Islet of Langerhans (tissue), 1 donor: ENCODE data around the gene HADHB.
"Not testable (repeated sequence)": the region's sequence is repeated elsewhere in the genome, so short reads cannot be mapped to it uniquely, and the experiment has no call there.

Experiments used
- FAIRE-seq: peaks from one replicate; lab custom pipeline; 2011; peaks lifted over from hg19 to GRCh38; lab: Jason Lieb, UNC

Gene HADHB

DNA sequence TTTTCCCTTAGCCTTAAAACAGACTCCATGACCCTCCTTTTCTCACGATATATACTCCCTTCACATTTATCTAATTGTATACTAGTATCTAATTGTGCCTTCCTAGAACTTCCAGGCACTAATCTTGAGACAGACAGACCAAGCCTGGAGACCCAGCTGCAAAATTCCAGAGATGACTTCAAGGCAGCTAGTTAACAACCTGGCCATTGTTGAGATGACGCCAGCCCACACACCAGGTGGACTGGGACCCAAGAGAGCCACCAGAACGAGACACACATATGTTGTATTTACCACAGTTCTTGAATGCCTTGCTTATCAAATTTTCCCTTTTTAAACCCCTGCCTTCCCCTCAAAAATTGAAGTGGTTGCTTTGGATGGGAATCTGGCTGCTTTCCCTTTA is 52.3 kb downstream of the HADHB start:
- FAIRE-seq = no peak

- no peak for FAIRE-seq
These were observed 53.5 kb downstream of the HADHB start for GRCh38 chr2:26298286-26298637.

GRCh38 chr2:26298638-26299393 is 54.1 kb downstream of the HADHB start:
- no peak for FAIRE-seq

- no peak for FAIRE-seq
These were observed 54.8 kb downstream of the HADHB start for GRCh38 chr2:26299471-26300101.

GRCh38 chr2:26300234-26300925 is 55.6 kb downstream of the HADHB start:
- no peak for FAIRE-seq

GRCh38 chr2:26302846-26303245 is 58.1 kb downstream of the HADHB start:
- FAIRE-seq = no peak

DNA sequence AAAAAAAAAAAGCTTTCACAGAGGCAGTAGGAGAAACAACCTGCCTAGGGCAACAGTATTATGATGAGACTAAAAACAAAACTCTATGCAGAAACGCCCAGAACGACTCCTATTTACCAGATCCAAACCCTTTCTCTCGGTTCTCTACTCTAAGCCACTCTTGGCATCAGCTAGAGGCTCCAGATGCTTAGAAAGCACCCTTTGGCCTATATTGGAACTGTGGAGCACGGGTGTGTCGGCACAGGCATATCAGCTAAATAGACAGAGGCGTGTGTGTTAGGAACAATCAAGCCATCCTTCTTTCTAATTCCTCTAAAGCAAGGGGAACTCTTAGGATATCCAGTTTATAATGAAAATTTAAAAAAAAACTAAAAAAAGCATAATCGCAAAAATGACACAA is 60.4 kb downstream of the HADHB start:
- FAIRE-seq = not testable (repeated sequence)

- no peak for FAIRE-seq
These were observed 60.8 kb downstream of the HADHB start for GRCh38 chr2:26305540-26305939.

DNA sequence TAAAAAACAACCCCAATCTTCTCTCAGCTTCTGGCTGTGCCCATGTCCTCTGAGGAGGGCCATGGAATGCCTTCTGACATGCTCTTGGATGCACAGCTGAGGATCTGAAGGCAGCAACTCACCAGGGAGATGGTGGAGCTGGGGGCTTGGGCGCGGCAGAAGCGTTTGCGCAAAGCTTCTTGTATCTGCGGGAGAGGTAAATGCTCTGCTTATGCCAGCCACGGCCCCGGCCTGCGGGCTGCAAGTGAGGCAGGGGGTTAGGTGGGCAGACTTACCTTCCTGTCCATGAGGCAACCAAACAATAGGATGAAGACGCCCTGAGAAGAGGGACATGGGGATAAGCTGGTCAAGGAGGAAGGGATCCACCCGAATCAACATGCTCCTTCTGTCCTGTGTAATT is 65.2 kb downstream of the HADHB start:
- no peak for FAIRE-seq

DNA sequence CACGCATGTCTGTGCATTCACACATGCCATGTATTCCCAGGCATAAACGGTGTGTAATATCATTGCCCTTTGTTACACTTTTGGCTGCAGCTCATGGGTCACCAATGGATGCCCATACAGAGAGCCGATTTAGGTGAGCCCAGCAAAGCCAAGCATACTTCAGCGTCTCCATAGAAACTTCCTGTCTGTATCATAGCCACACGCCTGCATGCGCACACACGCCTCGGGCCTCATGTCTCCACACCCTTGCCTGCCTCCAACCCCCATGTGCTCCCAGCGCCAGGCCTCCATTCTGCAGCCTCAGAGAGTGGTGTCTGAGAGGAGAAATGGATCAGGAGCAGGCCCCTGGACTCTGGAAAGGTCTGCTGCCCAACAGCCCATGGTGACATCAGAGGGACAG is 67.7 kb downstream of the HADHB start:
- FAIRE-seq = no peak

DNA sequence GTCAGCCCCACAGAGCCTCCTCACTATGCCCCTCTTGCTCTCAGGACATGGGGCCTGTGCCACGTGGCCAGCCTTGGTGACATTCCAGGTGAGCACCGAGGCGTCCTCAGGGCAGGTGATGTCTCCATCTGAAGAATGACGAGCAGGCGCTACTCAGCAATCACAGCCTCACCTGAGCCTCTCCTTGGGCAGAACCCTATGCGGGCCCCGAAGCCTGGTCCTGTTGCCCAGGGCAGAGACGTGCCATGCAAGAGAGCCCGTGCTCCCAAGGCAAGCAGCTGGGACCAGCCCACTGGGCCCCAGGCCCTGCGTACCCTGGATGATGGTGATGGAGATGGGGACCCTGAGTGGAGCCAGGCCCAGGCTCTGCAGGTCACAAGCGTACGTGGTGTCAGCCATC is 68.7 kb downstream of the HADHB start:
- FAIRE-seq = no peak

DNA sequence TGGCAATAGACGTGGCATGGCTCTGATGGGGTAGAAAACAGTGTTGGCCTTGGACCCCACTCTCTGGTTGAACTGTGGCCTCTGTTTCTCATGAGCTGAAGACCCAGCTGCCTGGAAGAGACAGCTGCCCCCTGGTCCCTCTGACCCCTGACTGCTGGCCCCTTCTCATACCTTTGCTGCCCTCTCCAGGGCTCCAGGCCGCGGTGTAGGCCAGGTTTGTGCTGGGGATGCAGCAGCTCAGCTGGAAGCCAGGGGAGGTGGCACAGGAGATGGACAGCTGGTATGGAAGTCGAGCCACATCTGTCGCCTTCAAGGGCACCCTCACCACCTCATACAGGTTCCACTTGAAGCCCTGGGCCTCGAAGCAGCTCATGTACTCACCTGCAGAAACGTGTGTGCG is 69.5 kb downstream of the HADHB start:
- FAIRE-seq = no peak

DNA sequence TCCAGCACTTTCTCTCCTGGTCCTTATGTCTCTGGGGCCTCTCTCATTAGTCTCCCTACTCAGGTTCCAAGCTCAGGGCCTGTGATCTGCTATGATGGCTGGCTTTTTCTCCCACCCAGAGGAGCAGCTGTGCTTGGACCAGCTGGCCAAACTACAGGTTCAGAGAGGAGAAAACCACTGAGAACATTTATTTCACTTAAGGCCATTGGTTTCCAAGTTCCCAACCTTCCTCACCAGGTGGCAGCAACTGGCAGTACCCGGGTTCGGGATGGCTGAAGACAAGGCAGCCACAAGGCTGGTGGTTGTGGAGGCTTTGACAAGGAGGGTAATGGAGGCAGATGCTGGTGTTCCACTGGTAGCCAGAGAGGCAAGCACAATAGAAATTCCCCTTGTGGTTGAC is 71.3 kb downstream of the HADHB start:
- no peak for FAIRE-seq

DNA sequence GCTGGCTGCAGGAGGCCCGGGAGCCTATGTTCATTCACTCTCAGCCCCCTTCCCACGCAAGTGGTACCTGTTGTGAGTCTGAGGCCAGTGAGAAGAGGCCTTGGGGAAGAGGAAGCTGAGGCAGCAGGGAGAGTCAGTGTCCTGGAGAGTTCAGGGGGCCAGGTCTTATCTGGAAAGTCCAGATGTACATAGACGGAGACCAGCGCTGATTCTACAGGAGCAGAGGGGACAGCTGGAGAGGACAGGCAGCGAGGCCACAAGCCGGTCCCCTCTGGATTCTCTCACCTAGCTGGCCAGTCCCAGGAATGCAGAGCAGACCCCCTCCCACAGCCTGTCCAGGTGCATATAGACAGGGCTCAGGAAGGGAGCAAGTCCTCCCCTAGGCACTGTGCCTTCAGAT is 72.1 kb downstream of the HADHB start:
- no peak for FAIRE-seq

GRCh38 chr2:26317377-26318105 is 72.8 kb downstream of the HADHB start:
- FAIRE-seq = no peak

- FAIRE-seq = no peak
These were observed 74.2 kb downstream of the HADHB start for GRCh38 chr2:26318950-26319349.

GRCh38 chr2:26324479-26324878 is 79.7 kb downstream of the HADHB start:
- FAIRE-seq = not testable (repeated sequence)

- FAIRE-seq = no peak
These were observed 80.2 kb downstream of the HADHB start for GRCh38 chr2:26324903-26325302.

- FAIRE-seq = no peak
These were observed 81.1 kb downstream of the HADHB start for GRCh38 chr2:26325851-26326250.

DNA sequence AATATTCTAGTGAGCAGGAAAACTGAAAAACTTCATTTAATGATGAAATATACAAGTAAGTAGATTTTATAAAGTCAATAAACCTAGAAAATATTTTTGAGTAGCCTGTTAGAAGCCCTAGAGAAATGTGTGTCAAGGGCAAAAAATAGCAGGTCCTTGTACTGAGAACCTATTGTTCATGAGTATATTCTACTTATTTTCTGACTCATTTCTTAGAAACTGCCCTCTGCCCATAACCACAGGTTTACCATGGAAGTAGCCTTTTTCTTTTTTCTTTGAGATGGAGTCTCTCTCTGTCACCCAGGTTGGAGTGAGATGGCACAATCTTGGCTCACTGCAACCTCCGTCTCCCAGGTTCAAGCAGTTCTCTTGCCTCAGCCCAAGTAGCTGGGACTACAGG is 81.8 kb downstream of the HADHB start:
- FAIRE-seq = no peak

GRCh38 chr2:26327291-26328272 is 82.8 kb downstream of the HADHB start:
- FAIRE-seq = no peak

- FAIRE-seq = not testable (repeated sequence)
These were observed 84.3 kb downstream of the HADHB start for GRCh38 chr2:26329083-26329482.
